Retinal pigment epithelial cell (primary cell): ENCODE results near the gene TBCA.
"Not testable (repeated sequence)": the region's sequence is repeated elsewhere in the genome, so short reads cannot be mapped to it uniquely, and the experiment has no call there.

Experiments used
- DNase-seq: peaks from one replicate; pipeline ENCODE4 v3.0.0-alpha.2; 2010; ENCODE audit warnings: low read depth
- H3K4me3 ChIP-seq: 2 replicates; pipeline ENCODE4 v1.5.1; 2011; ENCODE audit warnings: mild to moderate bottlenecking, low read length, control low read depth, moderate library complexity
- TF ChIP-seq, protein P1 (sequence below): conservative IDR thresholded peaks from 2 replicates; pipeline ENCODE4 v1.5.1; 2011; ENCODE audit warnings: low read depth, low read length, control low read depth, inconsistent platforms

Gene TBCA

DNA sequence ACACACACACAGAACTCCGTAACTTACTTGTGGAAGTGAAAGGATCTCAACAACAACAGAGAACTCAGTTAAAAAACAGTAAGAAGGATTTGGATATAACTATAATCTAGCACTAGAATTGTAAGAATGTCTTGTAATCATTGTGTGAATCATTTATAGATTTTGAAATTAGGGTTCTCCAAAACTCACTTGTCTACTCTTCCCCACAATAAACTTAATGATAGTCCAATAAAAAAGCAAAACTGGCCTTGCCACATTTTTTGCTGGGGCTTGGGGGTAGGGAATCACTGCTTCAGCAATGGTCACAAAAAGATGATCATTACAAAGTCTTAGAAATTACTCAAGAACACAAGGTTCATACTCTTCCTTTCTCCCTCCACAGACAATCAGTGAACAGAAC lies 8.8 kb downstream of the TBCA start:
- no peak for DNase-seq
- TF ChIP-seq, protein P1, sequence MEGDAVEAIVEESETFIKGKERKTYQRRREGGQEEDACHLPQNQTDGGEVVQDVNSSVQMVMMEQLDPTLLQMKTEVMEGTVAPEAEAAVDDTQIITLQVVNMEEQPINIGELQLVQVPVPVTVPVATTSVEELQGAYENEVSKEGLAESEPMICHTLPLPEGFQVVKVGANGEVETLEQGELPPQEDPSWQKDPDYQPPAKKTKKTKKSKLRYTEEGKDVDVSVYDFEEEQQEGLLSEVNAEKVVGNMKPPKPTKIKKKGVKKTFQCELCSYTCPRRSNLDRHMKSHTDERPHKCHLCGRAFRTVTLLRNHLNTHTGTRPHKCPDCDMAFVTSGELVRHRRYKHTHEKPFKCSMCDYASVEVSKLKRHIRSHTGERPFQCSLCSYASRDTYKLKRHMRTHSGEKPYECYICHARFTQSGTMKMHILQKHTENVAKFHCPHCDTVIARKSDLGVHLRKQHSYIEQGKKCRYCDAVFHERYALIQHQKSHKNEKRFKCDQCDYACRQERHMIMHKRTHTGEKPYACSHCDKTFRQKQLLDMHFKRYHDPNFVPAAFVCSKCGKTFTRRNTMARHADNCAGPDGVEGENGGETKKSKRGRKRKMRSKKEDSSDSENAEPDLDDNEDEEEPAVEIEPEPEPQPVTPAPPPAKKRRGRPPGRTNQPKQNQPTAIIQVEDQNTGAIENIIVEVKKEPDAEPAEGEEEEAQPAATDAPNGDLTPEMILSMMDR = no peak

GRCh38 chr5:77761606-77762005 lies 14.5 kb downstream of the TBCA start:
- TF ChIP-seq, protein P1 = no peak
- DNase-seq = no peak
- H3K4me3 ChIP-seq = no peak overlapping the region

More for the DNA sequence above, 8.8 kb downstream of the TBCA start:
- H3K4me3 ChIP-seq = no peak overlapping the region

DNA sequence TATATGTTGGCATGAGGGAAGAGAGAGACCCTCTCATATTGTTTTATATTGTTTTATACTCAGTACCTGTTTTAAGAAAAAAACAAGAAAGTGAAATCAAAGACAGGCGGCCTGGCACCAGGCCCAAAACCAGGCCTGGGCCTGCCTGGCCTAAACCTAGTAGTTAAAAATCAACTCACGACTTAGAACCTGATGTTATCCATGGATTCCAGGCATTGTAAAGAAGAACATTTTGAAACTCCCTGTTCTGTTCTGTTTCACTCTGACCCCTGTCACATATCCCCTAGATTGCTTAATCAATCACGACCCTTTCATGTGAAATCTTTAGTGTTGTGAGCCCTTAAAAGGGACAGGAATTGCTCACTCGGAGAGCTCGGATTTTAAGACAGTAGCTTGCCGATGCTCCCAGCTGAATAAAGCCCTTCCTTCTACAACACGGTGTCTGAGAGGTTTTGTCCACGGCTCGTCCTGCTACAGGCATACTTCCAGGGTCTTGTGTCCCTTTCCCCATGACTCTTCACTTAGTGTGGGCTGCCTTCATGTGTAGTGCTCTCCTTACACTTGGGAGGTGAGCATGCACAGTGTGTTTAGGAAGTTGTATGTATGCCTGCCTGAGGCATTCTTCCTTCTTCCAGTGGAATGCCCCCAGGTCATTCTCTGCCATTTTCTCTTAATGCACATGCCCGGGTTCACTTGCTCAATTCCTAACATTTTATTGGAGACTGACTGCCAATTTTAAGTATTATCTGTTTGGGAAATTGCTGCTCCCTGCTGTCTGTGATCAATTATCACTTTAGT lies 17.8 kb downstream of the TBCA start:
- TF ChIP-seq, protein P1 = no peak
- no peak overlapping the region for H3K4me3 ChIP-seq
- no peak for DNase-seq

GRCh38 chr5:77751328-77752023 lies 24.7 kb downstream of the TBCA start:
- no peak overlapping the region for H3K4me3 ChIP-seq
- TF ChIP-seq, protein P1 = no peak
- DNase-seq = no peak

DNA sequence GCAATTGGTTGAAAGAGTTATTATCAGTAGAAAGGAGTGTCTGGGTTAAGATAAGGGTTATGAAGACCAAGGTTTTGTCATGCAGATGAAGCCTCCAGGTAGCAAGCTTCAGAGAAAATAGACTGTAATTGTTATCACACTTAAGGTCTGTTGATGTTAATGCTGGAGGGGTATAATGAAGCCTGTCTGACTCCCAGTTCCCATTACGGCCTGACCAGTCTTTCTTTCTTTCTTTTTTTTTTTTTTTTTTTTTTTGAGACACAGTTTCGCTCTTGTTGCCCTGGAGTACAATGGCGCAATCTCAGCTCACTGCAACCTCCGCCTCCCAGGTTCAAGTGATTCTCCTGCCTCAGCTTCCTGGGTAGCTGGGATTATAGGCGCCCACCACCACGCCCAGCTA lies 25.2 kb downstream of the TBCA start:
- DNase-seq, H3K4me3 ChIP-seq: not testable (repeated sequence)

- DNase-seq = no peak
- H3K4me3 ChIP-seq = no peak overlapping the region
- TF ChIP-seq, protein P1 = no peak
Observed at GRCh38 chr5:77748160-77748559, 28.0 kb downstream of the TBCA start.

DNA sequence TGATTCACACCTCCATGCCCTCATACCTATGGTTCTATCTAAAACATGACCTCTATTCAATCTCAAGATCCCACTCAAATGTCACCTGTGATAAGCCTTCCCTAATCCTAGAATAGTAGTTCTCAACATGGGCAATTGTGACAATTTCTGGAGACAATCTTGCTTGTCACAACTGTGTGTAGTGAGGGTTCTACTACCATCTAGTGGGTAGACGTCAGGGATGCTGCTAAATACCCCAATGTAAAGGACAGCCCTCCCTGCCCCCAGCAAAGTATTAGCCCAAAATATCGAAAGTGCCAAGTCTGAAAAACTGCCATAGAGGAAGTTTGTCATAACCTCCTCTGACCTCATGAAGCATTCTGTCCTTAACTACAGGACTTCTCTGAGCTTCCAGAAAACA lies 32.0 kb downstream of the TBCA start:
- DNase-seq = no peak
- TF ChIP-seq, protein P1 = no peak
- H3K4me3 ChIP-seq = no peak overlapping the region
